HG02759 (cell line): ENCODE results near the gene PEX26.
"Not testable (repeated sequence)": the region's sequence is repeated elsewhere in the genome, so short reads cannot be mapped to it uniquely, and the experiment has no call there.

ENCODE experiments used
- ATAC-seq: cut with Tn5 transposase; IDR thresholded peaks from one replicate; pipeline ENCODE4 v1.9.1; 2021; ENCODE audit warnings: mild to moderate bottlenecking, moderate library complexity; ENCODE audit not compliant: unreplicated experiment

The PEX26 gene

DNA sequence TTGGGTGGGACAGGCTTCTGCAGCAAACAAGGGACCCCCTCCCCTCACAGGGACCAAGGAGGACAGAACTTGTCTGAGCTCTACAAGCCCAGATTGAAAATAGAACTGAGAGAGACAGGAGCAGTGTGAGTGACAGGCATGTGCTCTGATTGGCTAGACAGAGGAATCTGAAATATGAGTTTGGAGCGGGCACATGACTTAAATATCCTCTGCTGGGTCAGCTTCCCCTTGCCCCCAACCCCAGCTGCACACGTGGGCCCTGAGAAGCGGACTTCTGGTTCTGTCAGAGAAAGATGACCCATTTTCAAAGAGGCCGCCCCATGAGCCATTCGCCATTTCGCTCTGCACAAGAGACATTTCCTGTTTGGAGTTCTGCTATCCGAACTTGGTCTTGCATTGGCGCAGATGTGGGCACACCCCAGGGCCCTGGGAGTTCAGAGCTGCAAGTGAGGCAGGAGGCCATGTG, 38.1 kb downstream of the PEX26 start:
- no peak for ATAC-seq

DNA sequence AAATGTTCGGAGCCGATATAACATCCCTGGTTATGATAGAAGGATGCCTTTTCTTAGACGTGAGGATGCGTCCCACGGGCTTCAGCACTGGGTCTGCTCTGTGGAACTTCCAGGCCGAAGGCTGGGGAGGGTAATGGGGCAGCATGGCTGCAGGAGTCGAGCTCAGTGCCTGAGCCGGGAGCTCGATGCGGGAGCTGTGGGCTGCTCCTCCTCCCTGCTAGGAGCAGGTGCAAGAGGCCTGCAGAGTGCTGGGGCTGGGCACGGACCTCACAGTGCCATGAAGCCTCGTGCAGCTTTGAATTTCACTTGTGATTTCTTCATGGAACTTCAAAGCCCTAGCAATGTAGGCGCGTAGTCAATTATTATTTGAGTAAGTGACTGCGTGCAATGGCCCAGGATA, 38.8 kb downstream of the PEX26 start:
- ATAC-seq = no peak

GRCh38 chr22:18118345-18118915, 40.6 kb downstream of the PEX26 start:
- ATAC-seq = no peak

GRCh38 chr22:18119409-18120110, 41.8 kb downstream of the PEX26 start:
- ATAC-seq = no peak

GRCh38 chr22:18120857-18121256, 43.1 kb downstream of the PEX26 start:
- no peak for ATAC-seq

DNA sequence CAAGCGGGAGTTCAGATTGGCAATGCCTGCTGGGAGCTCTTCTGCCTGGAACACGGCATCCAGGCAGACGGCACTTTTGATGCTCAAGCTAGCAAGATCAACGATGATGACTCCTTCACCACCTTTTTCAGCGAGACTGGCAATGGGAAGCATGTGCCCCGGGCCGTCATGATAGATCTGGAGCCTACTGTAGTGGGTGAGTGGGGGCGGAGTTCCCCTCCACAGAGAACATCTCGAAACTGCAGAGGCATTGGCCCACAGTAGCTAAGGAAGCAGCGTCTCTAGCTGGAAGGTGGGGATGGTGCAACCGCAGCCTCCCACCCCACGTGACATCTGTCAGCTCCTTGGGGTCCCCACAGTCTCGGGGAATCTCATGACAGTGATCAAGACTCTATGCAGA, 43.7 kb downstream of the PEX26 start:
- ATAC-seq = no peak

DNA sequence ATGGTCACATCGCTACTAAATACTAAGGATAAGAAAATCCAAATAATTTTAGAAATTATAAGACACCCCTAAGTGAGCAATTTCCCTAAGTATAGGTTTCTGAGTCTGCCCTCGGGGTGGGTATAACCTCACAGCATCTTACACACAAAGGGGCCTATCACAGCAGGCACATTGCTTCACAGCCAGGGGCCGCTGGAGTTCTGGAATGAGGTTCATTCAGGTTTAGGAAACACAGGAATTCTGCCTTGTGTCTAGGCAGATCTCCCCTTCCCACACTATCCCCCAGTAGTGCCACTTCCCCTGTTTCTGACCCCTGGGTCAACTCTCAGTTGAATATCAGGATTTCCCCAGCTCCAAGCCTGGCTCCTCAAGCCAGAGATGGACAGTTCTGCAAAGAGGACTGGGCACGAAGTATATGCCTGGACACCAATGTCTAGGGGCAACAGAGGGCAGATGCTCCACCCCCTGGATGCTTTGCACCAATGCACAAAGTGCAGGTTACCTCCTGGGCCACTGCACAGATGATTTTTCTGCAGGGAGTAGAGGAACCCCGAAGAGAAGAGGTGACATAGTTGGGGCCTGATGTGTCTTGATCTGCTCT, 44.3 kb downstream of the PEX26 start:
- no peak for ATAC-seq

DNA sequence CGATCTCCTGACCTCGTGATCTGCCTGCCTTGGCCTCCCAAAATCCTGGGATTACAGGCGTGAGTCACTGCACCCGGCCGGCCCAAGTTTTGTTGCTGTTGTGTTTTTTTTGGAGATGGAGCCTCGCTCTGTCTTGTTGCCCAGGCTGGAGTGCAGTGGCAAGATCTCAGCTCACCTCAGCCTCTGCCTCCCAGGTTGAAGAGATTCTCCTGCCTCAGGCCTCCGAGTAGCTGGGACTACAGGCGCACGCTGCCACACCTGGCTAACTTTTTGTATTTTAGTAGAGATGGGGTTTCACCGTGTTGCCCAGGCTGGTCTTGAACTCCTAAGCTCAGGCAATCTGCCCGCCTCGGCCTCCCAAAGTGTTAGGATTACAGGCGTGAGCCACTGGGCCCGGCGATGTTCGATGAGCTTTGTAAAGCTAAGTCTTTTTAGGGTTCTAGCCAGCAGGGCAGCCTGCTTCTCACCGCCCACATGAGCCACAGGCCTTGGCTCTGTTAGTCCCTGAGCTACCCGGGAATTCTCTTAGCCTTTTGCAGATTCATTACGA, 45.8 kb downstream of the PEX26 start:
- not testable (repeated sequence) for ATAC-seq

- no peak for ATAC-seq
Observed at GRCh38 chr22:18126606-18127005, 48.8 kb downstream of the PEX26 start.

DNA sequence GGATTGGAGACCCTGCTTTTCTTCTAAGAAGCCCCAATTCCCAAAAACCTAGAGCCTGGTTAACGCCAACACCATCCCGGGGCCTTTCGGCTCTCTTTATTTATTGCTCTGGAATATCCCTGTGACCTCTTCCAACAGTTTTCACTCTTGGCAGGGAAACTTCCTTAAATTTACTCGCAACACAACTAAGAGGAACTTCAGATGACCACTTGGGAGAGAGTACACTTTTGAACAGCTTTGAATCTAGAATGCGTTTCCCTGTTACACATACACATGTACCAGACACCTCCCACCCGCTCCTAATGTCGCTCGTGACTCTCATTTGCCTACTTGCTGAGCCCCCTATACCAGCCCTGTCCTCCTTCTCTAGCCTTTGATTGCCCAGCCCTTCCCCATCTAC, 52.2 kb downstream of the PEX26 start:
- ATAC-seq = no peak

DNA sequence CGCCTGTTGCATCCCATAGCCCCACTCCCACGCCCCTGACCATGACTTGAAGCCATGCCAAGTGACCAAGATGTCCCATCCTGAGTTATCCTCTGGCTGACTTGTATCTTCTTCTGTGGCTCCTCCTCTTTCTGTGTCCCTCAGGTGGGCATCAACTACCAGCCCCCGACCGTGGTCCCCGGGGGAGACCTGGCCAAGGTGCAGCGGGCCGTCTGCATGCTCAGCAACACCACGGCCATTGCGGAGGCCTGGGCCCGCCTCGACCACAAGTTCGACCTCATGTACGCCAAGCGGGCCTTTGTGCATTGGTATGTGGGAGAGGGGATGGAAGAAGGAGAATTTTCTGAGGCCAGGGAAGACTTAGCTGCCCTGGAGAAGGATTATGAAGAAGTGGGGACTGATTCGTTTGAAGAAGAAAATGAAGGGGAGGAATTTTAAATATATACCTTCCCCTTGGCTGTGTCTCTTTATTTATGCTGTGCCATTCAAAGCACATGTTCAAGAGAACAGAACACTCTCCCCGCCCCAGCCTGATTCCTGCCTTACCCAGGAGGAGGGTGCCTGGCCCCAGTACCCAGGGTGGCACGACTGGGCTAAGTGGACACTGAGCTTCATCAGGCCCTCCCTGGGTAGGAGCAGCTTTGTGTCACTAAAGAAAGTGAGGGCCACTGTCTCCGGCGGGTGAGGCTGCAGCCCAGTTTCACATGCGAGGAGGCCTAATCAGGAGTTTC, 53.1 kb downstream of the PEX26 start:
- ATAC-seq = no peak

- ATAC-seq = no peak
Observed at GRCh38 chr22:18133452-18133851, 55.7 kb downstream of the PEX26 start.

- no peak for ATAC-seq
Observed at GRCh38 chr22:18136563-18137320, 59.0 kb downstream of the PEX26 start.

DNA sequence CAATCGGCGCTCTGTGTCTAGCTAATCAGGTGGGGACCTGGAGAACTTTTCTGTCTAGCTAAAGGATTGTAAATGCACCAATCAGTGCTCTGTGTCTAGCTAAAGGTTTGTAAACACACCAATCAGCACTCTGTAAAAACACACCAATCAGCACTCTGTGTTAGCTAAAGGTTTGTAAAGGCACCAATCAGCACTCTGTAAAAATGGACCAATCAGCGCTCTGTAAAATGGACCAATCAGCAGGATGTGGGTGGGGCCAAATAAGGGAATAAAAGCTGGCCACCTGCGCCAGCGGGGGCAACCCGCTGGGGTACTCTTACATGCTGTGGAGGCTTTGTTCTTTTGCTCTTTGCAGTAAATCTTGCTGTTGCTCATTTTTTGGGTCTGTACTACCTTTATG, 63.2 kb downstream of the PEX26 start:
- ATAC-seq = not testable (repeated sequence)

DNA sequence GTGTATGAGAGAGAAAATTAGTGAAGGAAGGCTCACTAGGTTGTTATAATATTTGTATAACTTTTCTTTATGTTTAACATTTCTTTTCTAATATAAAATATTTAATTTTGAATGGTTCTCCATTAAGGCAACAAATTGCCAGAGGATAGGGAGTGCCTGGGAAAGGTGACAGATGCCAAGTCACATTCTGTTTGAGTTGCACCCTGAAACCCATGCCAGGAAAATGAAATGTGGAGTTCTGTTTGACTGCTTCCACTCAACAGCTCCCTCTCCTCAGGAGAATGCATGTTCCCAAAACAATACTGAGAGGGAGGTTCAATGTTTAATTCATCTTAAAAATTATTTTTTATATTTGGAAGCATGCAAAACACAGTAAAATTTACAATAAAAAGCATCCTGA, 66.3 kb downstream of the PEX26 start:
- ATAC-seq = no peak

DNA sequence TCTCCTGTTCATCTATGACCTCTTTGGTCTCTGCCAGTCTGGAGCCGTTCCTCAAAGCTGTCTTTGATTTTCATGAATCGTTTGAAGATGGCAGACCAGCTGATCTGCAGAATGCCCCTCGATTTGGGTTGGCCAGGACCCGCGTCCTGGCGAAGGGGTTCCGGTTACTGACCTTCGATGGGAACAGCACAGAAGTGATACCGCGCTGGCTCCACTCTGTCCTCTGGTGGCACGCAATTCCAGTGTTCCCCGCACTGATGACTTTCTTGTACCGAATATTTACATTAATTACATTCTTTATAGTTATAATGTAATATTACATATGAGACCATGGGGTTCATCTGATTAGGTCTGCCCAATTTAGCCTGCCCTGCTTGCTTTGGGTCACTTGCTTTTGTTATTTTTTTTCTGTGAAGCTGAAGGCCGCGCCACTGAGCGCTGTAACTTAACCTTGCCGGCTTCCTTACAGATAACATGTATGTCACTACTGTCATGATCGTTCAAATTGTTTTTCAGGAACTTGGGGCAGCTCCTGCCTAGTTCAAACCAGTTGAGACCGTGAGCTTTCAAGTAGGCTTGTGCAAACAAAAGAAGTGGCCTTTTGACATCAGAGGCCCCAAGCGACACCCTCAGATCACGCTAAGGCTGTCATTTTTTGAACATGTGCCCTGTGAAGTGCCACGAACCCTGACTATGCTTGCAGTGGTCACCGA, 68.0 kb downstream of the PEX26 start:
- ATAC-seq = no peak

DNA sequence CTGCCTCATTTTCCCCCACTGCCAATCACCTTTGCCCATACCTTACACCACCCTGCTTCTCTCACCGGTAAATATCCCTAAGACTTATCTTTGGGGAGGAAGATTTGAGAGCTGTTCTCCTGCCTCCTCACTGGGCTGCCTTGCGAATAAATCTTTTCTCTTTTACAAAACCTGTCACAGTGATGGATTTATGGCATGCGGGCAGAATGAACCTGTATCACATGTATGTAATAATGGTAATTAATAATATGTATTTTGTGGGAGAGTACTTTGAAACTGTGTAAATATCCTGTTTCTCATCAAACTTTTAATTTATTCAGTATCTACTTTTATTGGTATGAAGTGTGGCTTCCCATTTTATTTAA, 68.6 kb downstream of the PEX26 start:
- ATAC-seq = no peak

- ATAC-seq = no peak
Observed at GRCh38 chr22:18147791-18148190, 70.0 kb downstream of the PEX26 start.

DNA sequence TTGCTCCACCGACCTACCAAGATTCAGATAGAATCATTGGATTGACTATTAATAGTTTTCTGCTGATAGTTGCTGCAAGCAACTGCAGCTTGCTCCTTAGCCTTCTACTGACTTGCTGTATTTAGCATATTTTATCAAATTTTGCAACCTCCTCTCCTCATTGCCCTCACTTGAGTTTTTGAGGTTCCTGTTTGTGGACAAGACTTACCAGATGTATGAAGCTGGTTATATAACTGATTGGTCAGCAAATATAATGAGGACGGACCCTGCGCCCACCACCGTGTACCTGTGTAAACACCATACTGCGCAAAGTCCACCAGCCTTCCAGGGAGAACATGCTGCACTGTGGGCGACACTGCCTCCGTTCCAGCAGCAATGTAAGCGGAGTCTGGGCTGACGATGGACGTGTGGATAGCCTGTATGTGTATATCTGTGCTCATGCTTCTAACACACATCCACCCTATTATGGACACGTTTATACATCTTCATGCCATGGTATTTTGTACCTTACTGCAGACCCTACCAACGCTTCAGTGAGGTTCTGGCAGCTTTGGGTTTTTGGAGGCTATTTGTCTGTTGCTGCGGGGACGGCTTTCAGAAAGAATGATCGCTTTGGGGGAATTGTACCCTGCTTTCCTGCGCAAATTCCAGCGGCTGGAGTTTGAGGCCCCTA, 70.6 kb downstream of the PEX26 start:
- ATAC-seq = no peak

GRCh38 chr22:18152519-18152918, 74.7 kb downstream of the PEX26 start:
- ATAC-seq = no peak
